ENCODE measurements around the gene MYBL2. TPM values are rescaled to one million over a fixed set of nuclear protein-coding genes. Genes with fewer than 3 reads are reported as not detected.

Gene MYBL2
- polyA plus RNA-seq, 1 of the 3 experiments (the other 2 are of a cell fraction), result 9.7 TPM

- no peak overlapping the region; a peak in 1 of 4 replicates for H3K4me3 ChIP-seq (ENCODE audit: low read depth in 2 of 2, low read length in 1 of 2)
- H3K4me1 ChIP-seq (ENCODE audit: control insufficient read depth in 1 of 2, insufficient read depth in 2 of 2, low read depth in 1 of 2, low read length in 1 of 2), result no peaks in the 10 kb centered on the region
- DNase-seq, result peak; percentile 82
- no peaks in the 10 kb centered on the region for H3K9me2 ChIP-seq
- H3F3A ChIP-seq (replicated peaks; ENCODE audit: insufficient read depth), result no peaks in the 10 kb centered on the region
- no peaks in the 10 kb centered on the region for H3K9me3 ChIP-seq
- CTCF ChIA-PET, result interaction anchor here (0.6 to 4.1 kb wide), 34 partner anchors 10 to 399 kb away, joined by 3 to 40 read pairs (median 4); no protein-coding TSS in a partner anchor
- no peak overlapping the region for H3K9ac ChIP-seq
- H4K20me1 ChIP-seq (ENCODE audit: insufficient read depth), result no peaks in the 10 kb centered on the region
- H3K79me2 ChIP-seq (ENCODE audit: insufficient read depth), result no peaks in the 10 kb centered on the region
- H3K27me3 ChIP-seq (ENCODE audit: insufficient read depth), result no peaks in the 10 kb centered on the region
- H2AFZ ChIP-seq (ENCODE audit: low read depth), result no peak overlapping the region
- POLR2A ChIA-PET, result interaction anchor here (0.7 kb wide), 1 partner anchor 235 kb away, joined by 4 read pairs; no protein-coding TSS in a partner anchor
- 100% methylated on average over 1 of the region's 5 CpGs for WGBS (ENCODE audit: low lambda C conversion rate)
- no peak overlapping the region for H3K4me2 ChIP-seq
- TF ChIP-seq EP300 (IDR thresholded peaks at IDR 0.05; ENCODE audit: borderline replicate concordance in 1 of 2, low read depth in 1 of 2, low read length in 1 of 2) (no peak), SMC3 (IDR thresholded peaks at IDR 0.05; ENCODE audit: low read depth, low read length) (peak; percentile 56), CTCF (IDR thresholded peaks at IDR 0.05) (peak; percentile 73), RAD21 (IDR thresholded peaks at IDR 0.05; ENCODE audit: low read length) (peak; percentile 72)
- no peaks in the 10 kb centered on the region for H3K36me3 ChIP-seq (replicated peaks in 1 of 2; ENCODE audit: control insufficient read depth in 1 of 2, insufficient read depth in 2 of 2, low read length in 1 of 2)
- no peak overlapping the region for H3K27ac ChIP-seq (ENCODE audit: low read depth in 2 of 2, low read length in 1 of 2)
Measured at GRCh38 chr20:43691928-43692524, 25.1 kb downstream of the MYBL2 start.

GRCh38 chr20:43694763-43695162, 27.8 kb downstream of the MYBL2 start:
- H4K20me1 ChIP-seq (ENCODE audit: insufficient read depth), result no peaks in the 10 kb centered on the region
- H3F3A ChIP-seq (replicated peaks; ENCODE audit: insufficient read depth), result no peaks in the 10 kb centered on the region
- H3K9me3 ChIP-seq, result no peaks in the 10 kb centered on the region
- no peak overlapping the region for H3K27ac ChIP-seq (ENCODE audit: low read depth in 2 of 2, low read length in 1 of 2)
- 98% methylated on average over 3 of the region's 3 CpGs for WGBS (ENCODE audit: low lambda C conversion rate)
- no peak overlapping the region for H3K9ac ChIP-seq
- H2AFZ ChIP-seq (ENCODE audit: low read depth), result no peak overlapping the region
- POLR2A ChIA-PET, result no interaction called here
- no peaks in the 10 kb centered on the region for H3K27me3 ChIP-seq (ENCODE audit: insufficient read depth)
- CTCF ChIA-PET, result no interaction called here
- peaks cover 0 to under 1% of the 10 kb centered on the region in 2 experiments for H3K36me3 ChIP-seq (replicated peaks in 1 of 2; ENCODE audit: control insufficient read depth in 1 of 2, insufficient read depth in 2 of 2, low read length in 1 of 2)
- no peaks in the 10 kb centered on the region for H3K4me1 ChIP-seq (ENCODE audit: control insufficient read depth in 1 of 2, insufficient read depth in 2 of 2, low read depth in 1 of 2, low read length in 1 of 2)
- DNase-seq, result no peak
- no peaks in the 10 kb centered on the region for H3K9me2 ChIP-seq
- TF ChIP-seq TEAD4 (IDR thresholded peaks at IDR 0.05; ENCODE audit: borderline replicate concordance, insufficient read depth), result no peak
- no peak for TF ChIP-seq ELF1 (IDR thresholded peaks at IDR 0.05)
- no peak for TF ChIP-seq YY1 (IDR thresholded peaks at IDR 0.05; ENCODE audit: low read depth)
- TF ChIP-seq TAF1 (IDR thresholded peaks at IDR 0.05; ENCODE audit: borderline replicate concordance, low read depth, low read length), result no peak
- TF ChIP-seq MXI1 (IDR thresholded peaks at IDR 0.05; ENCODE audit: low read depth, low read length), result no peak
- no peak for TF ChIP-seq EZH2phosphoT487 (IDR thresholded peaks at IDR 0.05; ENCODE audit: borderline replicate concordance, low read depth)
- TF ChIP-seq FOXM1 (IDR thresholded peaks at IDR 0.05; ENCODE audit: low read depth), result no peak
- H3K79me2 ChIP-seq (ENCODE audit: insufficient read depth), result no peaks in the 10 kb centered on the region
- H3K4me3 ChIP-seq (ENCODE audit: low read depth in 2 of 2, low read length in 1 of 2), result no peak overlapping the region
- no peak overlapping the region for H3K4me2 ChIP-seq

All from SK-N-SH (cell line).